ENCODE data around the gene COMMD6. TPM values are rescaled to one million over a fixed set of nuclear protein-coding genes. Genes with fewer than 3 reads are reported as not detected.

The COMMD6 gene
- total and polyA plus RNA-seq, 2 of the 4 experiments (the other 2 are of a cell fraction), result 63.5 to 144 TPM

Other genes with a start within 250 kb of the COMMD6 start
- gene TBC1D4, start 55.7 kb downstream of the COMMD6 start, total RNA-seq (2012; rRNA removed), result 11.4 and 22.8 TPM in 2 replicates
- gene TBC1D4, start 55.7 kb downstream of the COMMD6 start, polyA plus RNA-seq (2012; rRNA removed), result 7.5 and 8.8 TPM in 2 replicates
- 60.8 and 63.8 TPM in 2 replicates for gene UCHL3, start 11.9 kb upstream of the COMMD6 start, total RNA-seq (2012; rRNA removed)
- gene UCHL3, start 11.9 kb upstream of the COMMD6 start, polyA plus RNA-seq (2012; rRNA removed), result 65.0 and 68.3 TPM in 2 replicates
- gene LMO7, start 98.5 kb upstream of the COMMD6 start, total RNA-seq (2012; rRNA removed), result 367 and 485 TPM in 2 replicates
- gene LMO7, start 98.5 kb upstream of the COMMD6 start, polyA plus RNA-seq (2012; rRNA removed), result 222 and 266 TPM in 2 replicates

Data from IMR-90 (cell line).